Body of pancreas (tissue), 4 donors: Measurements from ENCODE around the gene HOXD12.

ENCODE experiments used
- CTCF ChIP-seq, 7 experiments: fragments of 450-650 bp in 4 of 7; fragments of 200-600 bp in 3 of 7; sonication (generic) in 3 of 7; IDR thresholded peaks; one replicate each; pipeline ENCODE4 v1.5.1; 2016 to 2019; ENCODE audit warnings: antibody characterized with exemption in 7 of 7
- POLR2A ChIP-seq, 3 donors: fragments of 450-650 bp; IDR thresholded peaks; one replicate each; pipeline ENCODE4 v1.6.1; 2016; ENCODE audit warnings: antibody characterized with exemption in 3 of 3, mild to moderate bottlenecking in 2 of 3

DNA sequence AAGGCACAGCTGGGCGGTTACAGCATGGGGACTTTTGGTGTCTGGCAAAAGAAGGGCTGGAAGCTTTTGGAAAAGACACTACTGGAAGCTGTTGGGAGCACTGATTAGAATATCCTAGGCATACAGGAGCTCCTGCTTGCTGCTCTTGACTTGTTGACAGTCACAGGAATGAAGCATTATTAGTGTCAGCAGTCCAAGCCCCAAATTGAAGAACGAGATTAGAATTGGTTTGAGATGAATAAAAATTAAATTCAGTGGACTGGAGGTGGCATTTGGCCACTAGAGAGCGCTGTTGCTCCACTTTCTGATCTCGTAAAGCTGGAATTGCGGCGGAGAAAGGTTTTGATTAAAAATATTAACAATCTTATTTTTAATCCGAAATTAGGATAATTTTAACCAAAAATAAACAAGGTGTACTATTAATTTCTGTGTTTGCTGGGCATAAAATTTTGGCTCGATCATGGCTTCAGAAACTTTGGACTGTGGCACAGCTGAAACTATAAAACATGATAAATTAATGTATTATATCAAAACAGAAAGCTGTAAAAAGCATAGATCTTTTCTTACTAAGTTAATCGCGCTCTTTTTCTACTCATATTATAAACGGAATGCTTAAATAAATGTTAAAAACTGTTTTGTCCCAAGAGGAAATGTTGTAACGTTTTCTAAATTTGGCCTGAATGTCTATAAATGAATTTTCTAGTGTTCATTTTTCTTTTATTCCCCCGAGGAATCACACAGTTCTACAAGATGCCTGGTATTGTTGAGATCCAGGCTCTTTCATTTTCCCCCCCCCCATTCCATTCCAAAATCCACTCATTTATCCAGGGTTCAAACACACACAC lies 27.6 kb downstream of the HOXD12 start:
- TF ChIP-seq CTCF (IDR thresholded peaks at IDR 0.05) = peak; percentile 54 to 99 (median 87)
- TF ChIP-seq POLR2A (IDR thresholded peaks at IDR 0.05) = no peak
